ENCODE data around the gene RGMA. TPM values are rescaled to one million over a fixed set of nuclear protein-coding genes. Genes with fewer than 3 reads are reported as not detected.
"Not testable (repeated sequence)": the region's sequence is repeated elsewhere in the genome, so short reads cannot be mapped to it uniquely, and the experiment has no call there.

Gene RGMA
- total and polyA plus RNA-seq, 2 donors (not counting 1 experiment from before 2014, with no cell fraction given), result 0.27 to 1.5 TPM

GRCh38 chr15:93033434-93034045 is 55.5 kb downstream of the RGMA start:
- H3K4me3 ChIP-seq (replicated peaks in 1 of 4; ENCODE audit: control extremely low read depth in 1 of 4, insufficient read depth in 1 of 4, low read depth in 3 of 4, low read length in 4 of 4), result no peak overlapping the region
- no peak overlapping the region for H3K9ac ChIP-seq (ENCODE audit: insufficient read depth, low read length)
- peaks cover 12% of the 10 kb centered on the region for H3K4me1 ChIP-seq (ENCODE audit: control insufficient read depth, extremely low read depth, insufficient read depth, low read length)
- no peaks in the 10 kb centered on the region for H3K79me2 ChIP-seq (ENCODE audit: control insufficient read depth, insufficient read depth, low read length)
- no peaks in the 10 kb centered on the region for H4K20me1 ChIP-seq (ENCODE audit: control insufficient read depth, extremely low read depth, insufficient read depth, low read length)
- no peak overlapping the region for H2AFZ ChIP-seq (ENCODE audit: low read length)
- TF ChIP-seq, protein P1, sequence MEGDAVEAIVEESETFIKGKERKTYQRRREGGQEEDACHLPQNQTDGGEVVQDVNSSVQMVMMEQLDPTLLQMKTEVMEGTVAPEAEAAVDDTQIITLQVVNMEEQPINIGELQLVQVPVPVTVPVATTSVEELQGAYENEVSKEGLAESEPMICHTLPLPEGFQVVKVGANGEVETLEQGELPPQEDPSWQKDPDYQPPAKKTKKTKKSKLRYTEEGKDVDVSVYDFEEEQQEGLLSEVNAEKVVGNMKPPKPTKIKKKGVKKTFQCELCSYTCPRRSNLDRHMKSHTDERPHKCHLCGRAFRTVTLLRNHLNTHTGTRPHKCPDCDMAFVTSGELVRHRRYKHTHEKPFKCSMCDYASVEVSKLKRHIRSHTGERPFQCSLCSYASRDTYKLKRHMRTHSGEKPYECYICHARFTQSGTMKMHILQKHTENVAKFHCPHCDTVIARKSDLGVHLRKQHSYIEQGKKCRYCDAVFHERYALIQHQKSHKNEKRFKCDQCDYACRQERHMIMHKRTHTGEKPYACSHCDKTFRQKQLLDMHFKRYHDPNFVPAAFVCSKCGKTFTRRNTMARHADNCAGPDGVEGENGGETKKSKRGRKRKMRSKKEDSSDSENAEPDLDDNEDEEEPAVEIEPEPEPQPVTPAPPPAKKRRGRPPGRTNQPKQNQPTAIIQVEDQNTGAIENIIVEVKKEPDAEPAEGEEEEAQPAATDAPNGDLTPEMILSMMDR (conservative IDR thresholded peaks at IDR 0.05 in 1 of 2, IDR thresholded peaks at IDR 0.05 in 1 of 2; ENCODE audit: low read depth in 1 of 2, low read length in 2 of 2), result no peak
- no peak for TF ChIP-seq EZH2 (IDR thresholded peaks at IDR 0.05; ENCODE audit: low read length, missing control alignments)
- no peak overlapping the region for H3K27ac ChIP-seq (ENCODE audit: insufficient read depth, low read length)
- no peaks in the 10 kb centered on the region for H3K9me3 ChIP-seq (ENCODE audit: control insufficient read depth, insufficient read depth, low read depth, low read length)
- H3K4me2 ChIP-seq (ENCODE audit: extremely low read depth, insufficient read depth, low read length), result no peak overlapping the region
- no peaks in the 10 kb centered on the region for H3K27me3 ChIP-seq (ENCODE audit: control insufficient read depth, insufficient read depth, low read length)
- no peak for DNase-seq (ENCODE audit: low read depth in 2 of 2)
- no peaks in the 10 kb centered on the region for H3K36me3 ChIP-seq (ENCODE audit: control insufficient read depth, insufficient read depth, low read length)

DNA sequence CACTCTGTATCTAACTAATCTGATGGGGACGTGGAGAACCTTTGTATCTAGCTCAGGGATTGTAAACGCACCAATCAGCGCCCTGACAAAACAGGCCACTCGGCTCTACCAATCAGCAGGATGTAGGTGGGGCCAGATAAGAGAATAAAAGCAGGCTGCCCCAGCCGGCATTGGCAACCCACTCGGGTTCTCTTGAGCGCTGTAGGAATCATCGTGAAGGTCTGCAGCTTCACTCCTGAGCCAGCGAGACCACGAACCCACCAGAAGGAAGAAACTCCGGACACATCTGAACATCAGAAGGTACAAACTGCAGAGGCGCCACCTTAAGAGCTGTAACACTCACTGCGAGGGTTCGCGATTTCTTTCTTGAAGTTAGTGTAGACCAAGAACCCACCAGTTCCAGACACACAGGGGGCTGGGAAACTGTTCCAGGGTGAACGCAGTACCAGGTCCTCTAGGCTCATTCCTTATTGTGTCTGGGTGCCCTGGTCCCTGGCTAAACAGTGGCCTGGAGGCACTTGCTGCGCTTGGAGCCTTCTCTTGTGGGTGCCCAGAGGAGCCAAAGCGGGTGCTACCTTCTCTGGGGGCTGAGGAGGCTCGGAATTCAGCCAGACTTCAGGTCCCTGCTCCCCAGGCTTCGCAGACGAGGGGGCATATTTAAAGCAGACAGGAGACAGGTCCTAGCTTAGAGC is 56.4 kb downstream of the RGMA start:
- not testable (repeated sequence) for H3K4me3 ChIP-seq (replicated peaks in 1 of 4; ENCODE audit: control extremely low read depth in 1 of 4, insufficient read depth in 1 of 4, low read depth in 3 of 4, low read length in 4 of 4); H2AFZ ChIP-seq (ENCODE audit: low read length); H3K79me2 ChIP-seq (ENCODE audit: control insufficient read depth, insufficient read depth, low read length); H3K4me2 ChIP-seq (ENCODE audit: extremely low read depth, insufficient read depth, low read length); H3K9me3 ChIP-seq (ENCODE audit: control insufficient read depth, insufficient read depth, low read depth, low read length); H4K20me1 ChIP-seq (ENCODE audit: control insufficient read depth, extremely low read depth, insufficient read depth, low read length); H3K27me3 ChIP-seq (ENCODE audit: control insufficient read depth, insufficient read depth, low read length); H3K9ac ChIP-seq (ENCODE audit: insufficient read depth, low read length); DNase-seq (ENCODE audit: low read depth in 2 of 2); H3K27ac ChIP-seq (ENCODE audit: insufficient read depth, low read length); H3K36me3 ChIP-seq (ENCODE audit: control insufficient read depth, insufficient read depth, low read length)
- H3K4me1 ChIP-seq (ENCODE audit: control insufficient read depth, extremely low read depth, insufficient read depth, low read length), result peaks cover 12% of the 10 kb centered on the region

- not testable (repeated sequence) for H3K9ac ChIP-seq (ENCODE audit: insufficient read depth, low read length); H3K79me2 ChIP-seq (ENCODE audit: control insufficient read depth, insufficient read depth, low read length); H3K4me3 ChIP-seq (replicated peaks in 1 of 4; ENCODE audit: control extremely low read depth in 1 of 4, insufficient read depth in 1 of 4, low read depth in 3 of 4, low read length in 4 of 4); H2AFZ ChIP-seq (ENCODE audit: low read length); H3K9me3 ChIP-seq (ENCODE audit: control insufficient read depth, insufficient read depth, low read depth, low read length); H4K20me1 ChIP-seq (ENCODE audit: control insufficient read depth, extremely low read depth, insufficient read depth, low read length); H3K36me3 ChIP-seq (ENCODE audit: control insufficient read depth, insufficient read depth, low read length); H3K27me3 ChIP-seq (ENCODE audit: control insufficient read depth, insufficient read depth, low read length); H3K4me2 ChIP-seq (ENCODE audit: extremely low read depth, insufficient read depth, low read length); H3K27ac ChIP-seq (ENCODE audit: insufficient read depth, low read length); DNase-seq (ENCODE audit: low read depth in 2 of 2)
- H3K4me1 ChIP-seq (ENCODE audit: control insufficient read depth, extremely low read depth, insufficient read depth, low read length), result peaks cover 15% of the 10 kb centered on the region
These were observed 57.2 kb downstream of the RGMA start for GRCh38 chr15:93031557-93032384.
